ENCODE measurements around the gene GCK.

- no peak for TF ChIP-seq CTCF (IDR thresholded peaks at IDR 0.05; ENCODE audit: borderline replicate concordance, extremely low read depth, low read length, poor library complexity, severe bottlenecking)
- no peak for TF ChIP-seq EZH2 (IDR thresholded peaks at IDR 0.05; ENCODE audit: borderline replicate concordance, low read depth, low read length, severe bottlenecking)
These were observed 35.1 kb upstream of the GCK start for GRCh38 chr7:44224080-44224973.

All from DND-41 (cell line).